GM10266 (cell line): ENCODE measurements around the gene NFKBIZ.

Experiments
- DNase-seq: peaks from one replicate; pipeline ENCODE4 v3.0.0; 2012; ENCODE audit errors: extremely low spot score
- TF ChIP-seq, protein P1 (sequence below): IDR thresholded peaks from 2 replicates; pipeline ENCODE4 v1.5.1; 2012; ENCODE audit warnings: mild to moderate bottlenecking, low read depth; ENCODE audit not compliant: control insufficient read depth, insufficient read depth; ENCODE audit errors: missing control alignments

The NFKBIZ gene

DNA sequence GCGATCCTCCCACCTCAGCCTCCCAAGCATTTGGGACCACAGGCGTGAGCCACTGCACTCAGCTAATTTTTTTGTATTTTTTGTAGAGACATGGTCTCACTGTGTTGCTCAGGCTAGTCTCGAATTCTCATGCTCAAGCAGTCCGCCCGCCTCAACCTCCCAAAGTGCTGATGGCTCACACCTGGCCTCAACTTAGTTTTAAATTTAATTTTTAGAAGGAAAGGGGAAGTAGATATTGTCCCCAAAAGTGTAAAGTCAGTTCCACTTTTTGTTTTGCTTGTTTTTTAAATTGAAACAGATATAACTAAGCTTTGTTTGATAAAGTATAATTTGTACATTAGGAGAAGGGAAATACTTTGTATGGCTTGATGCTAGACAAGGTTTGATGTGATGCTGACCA lies 31.3 kb upstream of the NFKBIZ start:
- DNase-seq: no peak
- TF ChIP-seq, protein P1, sequence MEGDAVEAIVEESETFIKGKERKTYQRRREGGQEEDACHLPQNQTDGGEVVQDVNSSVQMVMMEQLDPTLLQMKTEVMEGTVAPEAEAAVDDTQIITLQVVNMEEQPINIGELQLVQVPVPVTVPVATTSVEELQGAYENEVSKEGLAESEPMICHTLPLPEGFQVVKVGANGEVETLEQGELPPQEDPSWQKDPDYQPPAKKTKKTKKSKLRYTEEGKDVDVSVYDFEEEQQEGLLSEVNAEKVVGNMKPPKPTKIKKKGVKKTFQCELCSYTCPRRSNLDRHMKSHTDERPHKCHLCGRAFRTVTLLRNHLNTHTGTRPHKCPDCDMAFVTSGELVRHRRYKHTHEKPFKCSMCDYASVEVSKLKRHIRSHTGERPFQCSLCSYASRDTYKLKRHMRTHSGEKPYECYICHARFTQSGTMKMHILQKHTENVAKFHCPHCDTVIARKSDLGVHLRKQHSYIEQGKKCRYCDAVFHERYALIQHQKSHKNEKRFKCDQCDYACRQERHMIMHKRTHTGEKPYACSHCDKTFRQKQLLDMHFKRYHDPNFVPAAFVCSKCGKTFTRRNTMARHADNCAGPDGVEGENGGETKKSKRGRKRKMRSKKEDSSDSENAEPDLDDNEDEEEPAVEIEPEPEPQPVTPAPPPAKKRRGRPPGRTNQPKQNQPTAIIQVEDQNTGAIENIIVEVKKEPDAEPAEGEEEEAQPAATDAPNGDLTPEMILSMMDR: no peak

DNA sequence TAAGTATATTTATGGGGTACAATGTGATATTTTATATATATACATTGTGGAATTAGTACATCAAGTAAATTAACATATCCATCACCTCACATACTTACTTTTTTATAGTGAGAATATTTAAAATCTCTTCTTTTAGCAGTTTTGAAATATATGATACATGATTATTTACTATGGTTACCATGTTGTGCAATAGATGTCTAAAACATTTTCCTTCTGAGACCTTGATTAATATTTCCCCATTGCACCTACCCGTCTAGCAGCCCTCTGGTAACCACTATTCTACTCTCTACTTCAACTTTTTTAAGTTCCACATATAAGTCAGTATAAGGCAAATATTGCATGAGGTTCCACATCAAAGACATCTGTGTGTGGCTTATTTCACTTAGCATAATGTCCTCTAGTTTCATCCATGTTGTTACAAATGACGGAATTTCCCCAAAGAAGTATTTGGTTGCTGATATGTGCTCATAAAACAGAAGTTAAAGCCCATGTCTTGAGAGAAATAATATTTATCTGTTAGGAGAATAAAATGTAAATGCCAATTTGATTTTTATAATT lies 29.6 kb upstream of the NFKBIZ start:
- no peak for DNase-seq
- TF ChIP-seq, protein P1: no peak

DNA sequence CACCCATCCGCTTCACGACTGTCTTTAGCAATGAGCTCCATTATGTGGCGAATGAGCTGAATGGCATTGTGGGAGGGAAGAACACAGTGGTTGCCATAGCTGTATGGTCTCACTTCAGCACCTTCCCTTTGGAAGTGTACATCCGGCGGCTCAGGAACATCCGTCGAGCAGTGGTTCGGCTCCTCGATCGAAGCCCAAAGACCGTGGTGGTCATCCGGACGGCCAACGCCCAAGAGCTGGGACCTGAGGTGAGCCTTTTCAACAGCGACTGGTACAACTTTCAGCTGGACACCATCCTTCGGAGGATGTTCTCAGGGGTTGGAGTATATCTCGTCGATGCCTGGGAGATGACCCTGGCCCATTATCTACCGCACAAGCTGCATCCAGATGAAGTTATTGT lies 27.8 kb upstream of the NFKBIZ start:
- DNase-seq: no peak
- TF ChIP-seq, protein P1: no peak

DNA sequence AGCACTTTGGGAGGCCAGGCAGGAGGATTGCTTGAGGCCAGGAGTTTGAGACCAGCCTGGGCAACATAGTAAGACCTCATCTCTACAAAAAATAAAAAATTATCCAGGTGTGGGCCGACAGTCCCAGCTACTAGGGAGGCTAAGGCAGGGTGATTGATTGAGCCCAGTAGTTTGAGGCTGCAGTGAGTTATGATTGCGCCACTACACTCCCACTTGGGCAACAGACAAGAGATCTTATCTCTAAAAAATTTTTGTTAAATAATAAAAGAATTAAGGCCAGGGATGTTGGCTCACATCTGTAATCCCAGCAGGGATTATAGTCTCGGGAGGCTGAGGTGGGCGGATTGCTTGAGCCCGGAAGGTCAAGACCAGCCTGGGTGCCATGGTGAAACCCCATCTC lies 25.8 kb upstream of the NFKBIZ start:
- no peak for DNase-seq
- TF ChIP-seq, protein P1: no peak

DNA sequence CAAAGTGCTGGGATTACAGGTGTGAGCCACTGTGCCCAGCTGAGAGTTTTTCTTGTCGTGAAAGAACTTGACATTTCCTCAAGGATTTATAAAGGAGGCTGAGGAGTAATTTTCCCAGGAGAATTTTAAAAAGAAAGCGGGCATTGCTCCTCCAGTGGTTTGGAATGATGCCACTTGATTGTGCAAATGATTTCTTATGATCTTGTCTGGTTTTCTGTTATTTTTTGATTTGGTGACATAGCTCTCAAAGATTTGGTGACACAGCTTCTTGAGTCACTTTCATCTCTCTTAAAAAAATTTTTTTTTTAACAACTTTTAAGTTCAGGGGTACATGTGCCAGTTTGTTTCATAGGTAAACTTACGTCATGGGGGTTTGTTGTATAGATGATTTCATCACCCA lies 24.6 kb upstream of the NFKBIZ start:
- DNase-seq: no peak
- TF ChIP-seq, protein P1: no peak

DNA sequence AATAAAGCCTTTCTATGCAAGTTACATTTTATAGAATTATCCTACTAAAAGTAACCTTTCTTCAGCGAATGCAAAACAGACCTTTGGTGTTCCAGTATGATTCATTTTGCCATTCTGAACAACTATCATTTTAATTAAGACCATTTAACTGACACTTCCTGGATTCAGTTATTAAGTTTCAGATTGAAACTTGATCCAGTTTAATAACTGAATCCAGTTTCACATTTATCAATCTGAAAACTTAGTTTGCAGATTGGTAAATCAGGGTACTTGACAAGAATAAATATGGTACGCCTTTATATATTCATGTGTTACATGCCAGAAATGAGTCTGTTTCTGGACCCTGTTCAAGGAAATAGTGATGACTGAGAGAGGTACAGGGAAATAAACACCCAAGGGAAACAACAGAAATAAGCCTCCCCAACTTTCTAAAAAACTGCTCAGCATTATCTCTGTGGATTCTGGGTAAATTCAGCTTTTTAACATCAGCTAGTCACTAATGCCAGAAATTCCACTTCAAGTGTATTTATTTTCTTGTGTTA lies 23.3 kb upstream of the NFKBIZ start:
- TF ChIP-seq, protein P1: no peak
- DNase-seq: no peak
